NCI-H2196 (cell line): ENCODE data around the gene ALKBH5.
A peak's percentile ranks its signal among the peaks of the same experiment; 100 is the strongest.

ENCODE experiments used
- DNase-seq: peaks from one replicate; lab custom pipeline; 2025; ENCODE audit not compliant: unreplicated experiment; lab: John Stamatoyannopoulos, UW

ALKBH5 gene

GRCh38 chr17:18218756-18219415 lies 35.3 kb downstream of the ALKBH5 start:
- DNase-seq: no peak

- DNase-seq: no peak
These were observed 40.4 kb downstream of the ALKBH5 start for GRCh38 chr17:18224053-18224386.

GRCh38 chr17:18224387-18225120 lies 40.9 kb downstream of the ALKBH5 start:
- no peak for DNase-seq

- DNase-seq: peak; percentile 84
These were observed 41.6 kb downstream of the ALKBH5 start, which contains the start of gene LLGL1 for GRCh38 chr17:18225121-18225641. Gene LLGL1 (plus strand): TSS chr17:18225635. CDS start chr17:18225683, 48 bp downstream.

GRCh38 chr17:18225642-18226283 lies 42.1 kb downstream of the ALKBH5 start:
- DNase-seq: no peak

GRCh38 chr17:18226284-18226945 lies 42.8 kb downstream of the ALKBH5 start:
- no peak for DNase-seq

GRCh38 chr17:18227635-18228034 lies 44.0 kb downstream of the ALKBH5 start:
- DNase-seq: no peak

GRCh38 chr17:18228176-18228682 lies 44.6 kb downstream of the ALKBH5 start:
- DNase-seq: no peak

- DNase-seq: no peak
These were observed 45.6 kb downstream of the ALKBH5 start for GRCh38 chr17:18229254-18229653.

- no peak for DNase-seq
These were observed 46.1 kb downstream of the ALKBH5 start for GRCh38 chr17:18229771-18230170.

- DNase-seq: no peak
These were observed 46.9 kb downstream of the ALKBH5 start for GRCh38 chr17:18230288-18231141.

- DNase-seq: no peak
These were observed 47.5 kb downstream of the ALKBH5 start for GRCh38 chr17:18231164-18231563.

GRCh38 chr17:18233803-18234518 lies 50.3 kb downstream of the ALKBH5 start:
- DNase-seq: no peak

GRCh38 chr17:18234853-18235380 lies 51.3 kb downstream of the ALKBH5 start:
- DNase-seq: no peak

GRCh38 chr17:18235743-18236256 lies 52.2 kb downstream of the ALKBH5 start:
- no peak for DNase-seq

- DNase-seq: no peak
These were observed 52.9 kb downstream of the ALKBH5 start for GRCh38 chr17:18236494-18236893.

GRCh38 chr17:18237461-18237860 lies 53.8 kb downstream of the ALKBH5 start:
- DNase-seq: no peak

GRCh38 chr17:18238299-18238698 lies 54.7 kb downstream of the ALKBH5 start:
- no peak for DNase-seq

GRCh38 chr17:18240449-18240848 lies 56.8 kb downstream of the ALKBH5 start:
- DNase-seq: no peak
